ENCODE data around the gene FADS1.

The FADS1 gene

DNA sequence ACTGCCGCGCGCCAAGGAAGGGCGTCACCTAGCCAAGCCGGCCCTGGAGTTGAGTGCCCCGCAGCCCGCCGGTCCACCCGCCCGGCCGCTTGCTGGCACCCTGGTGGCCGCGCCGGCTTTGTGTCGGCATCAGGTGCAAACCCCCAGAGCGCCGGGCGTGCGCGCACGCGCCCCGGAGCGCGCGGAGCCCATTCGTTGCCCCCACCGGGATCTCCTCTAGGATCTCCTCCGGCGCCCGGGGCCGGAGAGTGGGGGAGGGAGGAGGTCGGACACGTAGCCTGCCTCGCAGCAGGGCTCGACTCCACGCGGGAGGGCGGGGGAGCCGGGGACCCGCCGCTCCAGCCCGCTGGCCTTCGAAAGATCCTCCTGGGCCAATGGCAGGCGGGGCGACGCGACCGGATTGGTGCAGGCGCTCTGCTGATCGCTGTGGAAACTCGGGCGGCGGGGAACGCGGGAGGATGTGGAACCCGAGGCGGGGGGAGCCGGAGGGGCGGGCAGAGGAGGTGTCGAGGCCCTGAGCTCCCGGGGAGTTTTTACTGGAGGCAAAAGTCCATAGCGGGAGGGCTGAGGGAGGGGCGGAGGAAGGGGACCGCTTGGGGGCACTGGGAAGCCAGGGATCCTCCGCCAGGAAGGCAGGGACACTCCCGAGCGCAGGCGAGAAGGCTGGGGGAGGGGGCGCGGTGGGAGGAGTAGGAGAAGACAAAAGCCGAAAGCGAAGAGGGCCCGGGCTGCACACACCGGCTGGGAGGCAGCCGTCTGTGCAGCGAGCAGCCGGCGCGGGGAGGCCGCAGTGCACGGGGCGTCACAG is 11.0 kb upstream of the FADS1 start, which contains the start of gene FADS2:
TSS of gene FADS2 (plus strand) at position 730 of the 808 bp plus-strand sequence. CDS start 91 bp downstream, outside the sequence.
- H3K4me3 ChIP-seq (replicated peaks; ENCODE audit: low read depth, low read length): peak within 1 kb of the TSS; percentile 66
- TF ChIP-seq CTCF (IDR thresholded peaks at IDR 0.05; ENCODE audit: low read depth, low read length, missing control alignments): no peak
- DNase-seq (ENCODE audit: extremely low read depth, low read depth): peak; percentile 82

DNA sequence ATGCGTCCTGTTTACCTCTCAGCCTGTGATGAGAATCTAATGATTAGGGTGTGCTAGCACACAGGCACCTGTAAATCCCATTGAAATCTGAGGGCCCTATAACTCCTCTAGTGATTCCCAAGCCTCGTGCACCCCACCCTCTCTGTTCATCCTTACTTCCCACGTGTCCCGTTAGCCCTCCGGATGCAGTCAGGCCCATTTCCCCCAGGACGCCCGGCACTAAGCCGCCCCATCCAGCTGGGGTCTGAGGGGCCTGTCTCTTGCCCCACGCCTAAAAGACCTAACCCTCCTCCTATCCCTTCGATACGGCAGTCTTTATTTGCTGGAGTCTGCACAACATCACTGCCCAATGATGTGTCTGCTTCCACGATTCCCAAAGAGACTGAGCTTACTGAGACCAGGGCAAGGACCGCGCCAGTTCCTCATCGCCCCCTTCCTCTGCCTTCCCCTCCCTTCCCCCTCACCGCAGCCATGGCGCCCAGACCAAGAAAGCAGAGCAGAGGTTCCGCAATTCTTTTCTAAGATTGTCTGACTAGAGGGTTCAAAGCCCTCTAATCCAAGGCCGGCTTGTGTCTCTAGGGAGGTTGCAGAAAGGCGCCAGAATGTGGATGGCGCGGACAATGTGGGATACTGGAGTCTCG is 10.2 kb upstream of the FADS1 start:
- no peak for TF ChIP-seq CTCF (IDR thresholded peaks at IDR 0.05; ENCODE audit: low read depth, low read length, missing control alignments)
- DNase-seq (ENCODE audit: extremely low read depth, low read depth): no peak
- peak overlapping the region; percentile 66 for H3K4me3 ChIP-seq (replicated peaks; ENCODE audit: low read depth, low read length)

DNA sequence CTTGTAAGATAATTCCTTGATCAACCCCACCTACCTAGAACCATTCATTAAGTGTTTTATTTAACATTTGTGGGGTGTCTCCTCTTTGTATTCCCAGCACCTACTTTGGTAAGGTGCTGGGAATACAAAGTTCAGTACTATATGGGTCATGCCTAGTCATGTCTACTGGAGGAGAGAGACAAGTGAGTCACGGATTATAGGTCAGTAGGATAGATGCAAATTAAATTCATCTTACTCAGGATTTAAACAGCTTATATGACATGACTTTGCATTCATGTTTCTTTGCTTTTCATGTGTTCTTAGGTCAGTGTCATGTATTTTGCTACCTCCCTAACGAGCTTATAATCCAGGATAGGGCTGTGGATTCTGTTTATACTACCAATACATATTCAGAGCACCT is 3.4 kb upstream of the FADS1 start:
- no peak for TF ChIP-seq CTCF (IDR thresholded peaks at IDR 0.05; ENCODE audit: low read depth, low read length, missing control alignments)
- H3K4me3 ChIP-seq (replicated peaks; ENCODE audit: low read depth, low read length): no peak overlapping the region
- no peak for DNase-seq (ENCODE audit: extremely low read depth, low read depth)

DNA sequence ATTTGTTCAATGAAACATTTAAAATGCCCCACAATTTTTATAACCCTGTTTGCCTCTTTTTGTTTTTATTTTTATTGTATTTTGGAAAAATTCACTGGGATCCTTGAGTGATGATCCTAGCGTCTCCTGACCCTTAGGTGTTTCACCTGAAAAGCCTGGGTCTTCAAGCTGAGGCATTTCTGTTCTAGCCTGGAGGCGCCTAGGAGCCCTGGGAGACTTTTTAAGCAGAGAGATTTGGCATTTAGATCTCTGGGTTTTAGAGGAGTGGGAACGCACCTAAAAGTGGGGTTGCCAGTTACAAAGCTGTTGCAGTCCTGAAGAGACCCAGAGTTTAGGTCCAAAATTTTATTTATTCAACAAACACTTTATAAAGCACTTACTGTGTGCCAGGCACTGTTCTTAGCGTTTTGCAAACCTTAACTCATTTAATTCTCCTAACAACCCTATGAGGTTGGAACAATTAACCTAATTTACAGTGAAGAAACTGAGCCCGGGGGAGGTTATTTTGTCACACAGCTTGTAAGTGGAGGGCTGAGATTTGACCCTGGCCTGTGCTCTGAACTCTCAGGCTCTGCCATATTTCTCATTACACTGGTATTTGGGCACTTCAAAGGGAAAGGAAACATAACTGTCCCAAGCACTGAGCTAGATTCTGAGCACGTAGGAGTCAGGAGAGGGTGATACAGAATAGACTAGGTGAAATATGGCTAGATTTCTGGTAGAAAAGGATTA is 834 bp upstream of the FADS1 start:
- peak overlapping the region; percentile 66 for H3K4me3 ChIP-seq (replicated peaks; ENCODE audit: low read depth, low read length)
- DNase-seq (ENCODE audit: extremely low read depth, low read depth): no peak
- TF ChIP-seq CTCF (IDR thresholded peaks at IDR 0.05; ENCODE audit: low read depth, low read length, missing control alignments): no peak

DNA sequence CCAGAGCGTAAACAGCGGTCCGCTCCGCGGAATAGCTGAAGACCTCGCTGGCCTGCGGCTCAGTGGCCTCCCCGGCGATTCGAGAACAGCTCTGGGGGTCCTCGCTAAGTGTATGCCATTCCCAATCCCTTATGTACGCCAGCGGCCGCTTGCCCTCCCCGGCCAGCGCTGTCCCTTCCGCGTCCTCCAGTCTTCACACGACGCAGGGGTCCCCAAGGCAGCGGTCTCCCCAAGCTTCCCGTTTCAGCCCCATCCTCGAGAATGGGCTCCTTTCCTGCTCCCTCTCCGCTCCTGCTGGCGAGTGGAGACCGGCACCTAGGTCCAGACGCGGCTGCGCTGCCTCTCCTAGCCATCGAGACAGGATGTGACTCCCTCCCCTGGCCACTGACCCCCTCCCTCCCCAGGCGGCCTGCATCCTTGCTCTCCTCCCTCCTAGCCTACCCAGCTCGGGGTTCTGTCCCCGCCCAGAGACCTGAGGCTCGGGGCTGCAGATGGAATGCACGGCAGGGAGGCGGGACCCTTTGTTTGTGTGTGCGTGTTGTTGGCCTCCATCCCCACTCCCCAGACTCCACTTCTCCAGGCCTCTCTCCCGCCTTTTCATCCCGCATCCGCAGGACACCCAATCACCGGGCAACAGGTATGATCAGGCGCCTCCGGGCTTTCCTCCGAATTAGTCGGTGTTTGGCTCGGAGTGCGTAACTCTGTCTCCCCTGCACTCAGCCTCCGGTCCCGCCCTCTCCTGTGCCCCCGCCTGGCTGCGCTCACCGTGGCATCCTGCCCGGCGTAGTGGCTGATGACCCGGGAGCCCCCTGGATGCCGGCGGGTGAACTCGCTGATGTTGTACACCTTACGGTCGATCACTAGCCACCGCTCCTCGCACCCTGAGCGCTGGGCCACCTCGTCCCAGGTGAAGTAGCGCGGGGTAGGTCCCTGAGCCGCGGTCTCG is 740 bp downstream of the FADS1 start:
- peak overlapping the region; percentile 66 for H3K4me3 ChIP-seq (replicated peaks; ENCODE audit: low read depth, low read length)
- DNase-seq (ENCODE audit: extremely low read depth, low read depth): no peak
- no peak for TF ChIP-seq CTCF (IDR thresholded peaks at IDR 0.05; ENCODE audit: low read depth, low read length, missing control alignments)

All from HFF-Myc (cell line).